Femur (tissue), 1 donor: ENCODE measurements around the gene WNT1.
A peak's percentile ranks its signal among the peaks of the same experiment; 100 is the strongest.

ENCODE experiments used
- DNase-seq: peaks from one replicate; pipeline ENCODE4 v3.0.0-alpha.2; 2017

Gene WNT1

DNA sequence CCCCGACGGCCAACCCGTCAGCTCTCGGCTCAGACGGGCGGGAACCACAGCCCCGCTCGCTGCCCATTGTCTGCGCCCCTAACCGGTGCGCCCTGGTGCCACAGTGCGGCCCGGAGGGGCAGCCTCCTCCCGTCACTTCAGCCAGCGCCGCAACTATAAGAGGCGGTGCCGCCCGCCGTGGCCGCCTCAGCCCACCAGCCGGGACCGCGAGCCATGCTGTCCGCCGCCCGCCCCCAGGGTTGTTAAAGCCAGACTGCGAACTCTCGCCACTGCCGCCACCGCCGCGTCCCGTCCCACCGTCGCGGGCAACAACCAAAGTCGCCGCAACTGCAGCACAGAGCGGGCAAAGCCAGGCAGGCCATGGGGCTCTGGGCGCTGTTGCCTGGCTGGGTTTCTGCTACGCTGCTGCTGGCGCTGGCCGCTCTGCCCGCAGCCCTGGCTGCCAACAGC lies at the start of gene WNT1:
Gene WNT1 (plus strand): TSS at position 32 of the 450 bp plus-strand sequence. CDS start 329 bp downstream, at position 361.
- DNase-seq, result no peak

DNA sequence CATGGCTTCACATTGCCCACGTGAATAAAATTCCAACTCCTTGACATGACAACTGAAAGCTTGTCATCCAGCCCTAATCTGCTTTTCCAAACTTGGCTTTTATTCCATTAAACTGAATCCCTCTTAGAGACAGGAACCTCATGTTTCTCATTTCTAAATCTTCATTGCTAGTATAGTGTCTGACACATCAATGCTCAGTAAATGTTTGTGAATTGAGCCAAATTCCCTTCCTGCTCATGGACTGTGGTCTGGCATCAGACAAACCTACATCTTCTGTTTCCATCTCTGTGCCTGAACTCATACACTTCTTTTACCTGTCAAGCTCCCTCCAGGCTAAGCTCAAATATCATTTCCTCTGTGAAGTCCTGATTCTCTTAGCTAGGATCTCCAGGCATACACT lies 48.6 kb upstream of the WNT1 start:
- no peak for DNase-seq

DNA sequence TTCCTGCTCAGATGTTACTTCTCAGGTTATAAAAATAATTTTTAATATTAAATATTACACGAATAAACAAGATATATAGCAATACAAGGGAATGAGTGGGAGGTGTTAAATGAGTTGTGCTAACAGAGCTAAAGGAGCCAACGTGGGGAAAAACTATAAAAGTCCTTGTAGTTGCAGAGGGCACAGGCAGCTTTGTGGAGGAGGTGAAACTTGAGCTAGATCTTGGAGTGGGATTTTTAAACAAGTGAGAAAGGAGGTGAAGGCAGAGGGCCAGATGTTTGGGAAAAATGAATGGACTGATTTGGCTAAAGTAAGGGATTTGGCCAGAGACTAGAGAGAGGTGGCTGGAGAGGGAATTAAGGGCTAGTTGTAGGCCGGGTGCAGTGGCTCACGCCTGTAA lies 47.6 kb upstream of the WNT1 start:
- DNase-seq, result no peak

DNA sequence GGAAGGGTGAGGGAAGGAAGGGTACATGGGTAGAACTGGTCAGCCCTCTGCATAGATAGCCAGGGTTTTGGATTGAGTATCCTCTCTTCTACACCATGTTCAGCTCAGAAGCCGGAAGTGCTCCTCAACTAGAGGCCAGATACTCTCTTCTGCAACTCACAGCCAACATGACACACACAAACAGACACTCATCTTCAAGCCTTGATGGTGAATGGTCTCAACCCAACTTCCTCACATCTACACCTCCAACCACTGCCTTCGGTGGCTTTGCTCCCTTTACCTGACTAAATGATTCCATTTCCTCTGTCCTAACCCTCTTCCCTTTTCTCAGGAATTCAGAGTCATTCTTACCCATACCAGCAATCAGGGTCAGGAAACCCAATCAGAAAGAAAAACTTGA lies 45.2 kb upstream of the WNT1 start:
- DNase-seq, result no peak

DNA sequence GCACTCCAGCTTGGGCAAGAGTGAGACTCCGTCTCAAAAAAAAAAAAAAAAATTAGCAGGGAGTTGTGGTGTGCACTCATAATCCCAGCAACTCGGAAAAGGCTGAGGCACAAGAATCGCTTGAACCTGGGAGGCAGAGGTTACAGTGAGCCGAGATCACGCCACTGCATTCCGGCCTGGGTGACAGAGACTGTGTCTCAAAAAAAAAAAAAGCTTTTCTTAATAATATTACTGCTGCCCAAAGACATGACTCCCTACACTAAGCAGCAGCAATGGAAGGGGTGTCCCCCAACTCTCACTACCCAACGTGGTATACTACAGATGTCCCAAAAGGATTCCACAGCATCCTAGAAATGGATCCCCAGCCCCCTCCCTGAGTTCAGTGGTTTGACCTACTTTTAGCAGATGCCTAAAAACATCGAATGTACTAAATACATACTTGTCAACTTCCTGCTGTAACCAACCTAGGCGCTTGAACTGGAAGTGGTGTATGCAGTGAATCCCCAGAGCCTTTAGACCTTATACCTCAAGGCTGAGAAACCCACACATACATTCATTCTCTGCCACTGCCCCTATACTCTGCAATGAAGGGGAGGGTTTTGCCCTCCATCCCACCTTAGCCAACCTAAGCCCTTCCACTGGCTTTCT lies 44.3 kb upstream of the WNT1 start:
- no peak for DNase-seq

DNA sequence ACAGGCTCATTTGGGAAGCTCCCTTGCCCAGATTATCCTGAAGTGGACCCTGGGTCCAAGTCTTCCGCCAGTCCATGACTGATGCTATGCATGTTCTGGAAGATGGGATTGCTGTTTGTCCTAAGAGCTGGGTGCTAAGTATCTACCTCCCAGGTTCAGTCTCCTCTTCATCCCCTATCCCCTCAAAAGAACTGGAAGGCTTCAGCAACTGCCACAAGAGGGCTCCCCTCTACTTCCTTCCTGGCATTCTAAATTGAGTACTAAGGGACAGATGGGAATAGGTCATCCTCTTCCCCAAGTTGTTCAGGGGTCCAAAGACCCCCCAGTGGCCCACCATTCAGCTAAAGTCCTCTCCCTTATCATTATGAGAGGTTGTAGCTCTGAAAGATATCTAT lies 43.8 kb upstream of the WNT1 start:
- no peak for DNase-seq

DNA sequence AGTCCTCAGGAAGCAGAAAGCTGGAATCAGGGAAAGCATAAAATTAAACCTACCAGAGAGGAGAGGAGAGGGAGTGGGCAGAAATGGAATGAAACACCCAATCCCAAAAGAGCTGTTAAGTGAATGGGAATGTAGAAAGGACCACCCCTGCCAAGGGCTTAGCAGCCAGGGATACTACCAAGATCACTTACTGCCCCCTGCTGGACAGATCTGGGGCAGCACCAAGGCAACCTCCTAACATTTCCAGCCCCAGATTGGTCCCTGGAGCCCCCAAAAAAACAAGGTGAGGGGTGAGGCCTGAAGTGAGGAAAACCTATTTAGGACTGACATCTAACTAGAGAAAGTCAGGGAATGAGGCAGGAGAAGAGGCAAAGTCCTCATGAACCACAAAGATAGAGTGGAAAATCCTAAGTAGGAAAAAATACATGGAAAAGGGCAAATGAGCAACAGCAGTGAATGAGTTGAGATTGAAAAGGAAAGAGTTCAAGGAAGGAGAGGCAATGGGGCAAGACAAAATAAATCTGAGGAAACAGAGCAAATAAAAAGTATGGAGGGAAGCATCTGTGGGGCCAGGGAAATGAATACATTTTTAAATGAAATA lies 41.6 kb upstream of the WNT1 start:
- DNase-seq, result peak; percentile 82

DNA sequence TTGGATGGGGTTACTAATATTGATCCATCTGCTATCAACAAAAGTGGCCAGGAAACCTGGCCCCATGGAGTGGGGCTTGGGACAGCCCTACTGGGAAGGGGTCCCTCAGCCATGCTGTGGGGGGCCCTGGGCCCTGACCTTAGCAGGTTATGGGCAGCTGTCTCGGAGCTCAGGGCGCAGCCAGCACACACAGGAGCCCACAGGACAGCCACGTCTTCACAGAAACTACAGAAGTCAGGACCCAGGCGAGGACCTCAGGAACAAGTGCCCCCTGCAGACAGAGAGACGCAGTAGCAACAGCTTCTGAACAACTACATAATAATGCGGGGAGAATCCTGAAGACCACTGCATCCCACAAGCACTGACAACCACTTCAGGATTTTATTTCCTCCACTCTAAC lies 41.0 kb upstream of the WNT1 start:
- DNase-seq, result no peak

DNA sequence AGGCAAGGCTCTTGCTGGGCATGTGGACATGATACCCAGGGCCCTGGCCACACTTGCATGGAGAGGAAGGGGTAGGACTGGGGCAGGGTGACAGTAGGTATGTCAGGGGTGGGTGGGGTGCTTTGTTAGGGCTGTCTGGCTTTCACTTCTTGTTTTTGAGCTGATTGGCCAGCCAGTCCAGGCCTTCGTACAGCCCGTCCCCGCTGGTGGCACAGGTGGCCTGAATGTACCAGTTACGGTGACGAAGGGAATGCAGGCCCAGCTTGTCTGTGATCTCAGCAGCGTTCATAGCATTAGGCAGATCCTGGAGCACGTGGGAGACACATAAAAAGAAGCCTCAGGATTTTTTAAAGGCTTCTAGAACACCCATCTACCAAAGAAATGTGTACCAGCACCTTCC lies 39.3 kb upstream of the WNT1 start:
- no peak for DNase-seq

DNA sequence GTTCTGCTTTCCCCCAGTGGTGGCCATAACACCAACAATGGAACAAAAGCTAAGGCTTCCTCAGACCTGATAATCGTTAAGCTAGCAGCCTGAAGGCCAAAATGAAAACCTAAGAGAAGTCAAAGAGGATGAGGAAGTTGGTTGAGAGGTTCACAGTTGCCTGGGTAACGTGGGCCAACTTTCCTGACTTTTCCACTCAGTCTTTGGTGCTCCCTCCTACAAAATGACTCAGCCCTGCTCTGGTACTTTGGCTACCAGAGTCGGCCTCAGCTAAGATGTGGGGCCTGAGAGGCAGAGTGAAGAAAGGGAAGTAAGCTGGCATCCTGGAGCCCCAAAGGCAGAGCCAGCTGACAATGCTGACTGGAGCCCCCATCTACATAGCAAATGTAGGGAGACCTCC lies 37.9 kb upstream of the WNT1 start:
- no peak for DNase-seq

DNA sequence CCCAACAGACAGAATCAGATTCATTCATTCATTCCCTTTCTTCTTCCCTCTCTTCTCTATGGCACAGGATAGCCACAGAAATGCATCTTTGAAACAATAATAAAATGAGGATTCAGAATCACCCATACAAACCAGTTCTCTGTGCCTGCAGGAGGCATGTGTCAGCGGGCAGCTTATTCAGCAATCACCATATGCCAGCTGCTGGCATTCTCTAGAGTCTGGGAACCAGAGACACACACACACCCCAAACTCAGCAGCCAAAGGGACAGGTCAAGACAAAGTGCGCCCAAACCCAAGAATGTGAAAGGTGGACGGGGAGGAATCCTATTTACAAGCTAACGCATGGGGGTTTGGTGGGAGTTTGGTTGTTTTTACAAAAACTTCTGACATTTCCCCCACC lies 34.9 kb upstream of the WNT1 start:
- DNase-seq, result no peak

DNA sequence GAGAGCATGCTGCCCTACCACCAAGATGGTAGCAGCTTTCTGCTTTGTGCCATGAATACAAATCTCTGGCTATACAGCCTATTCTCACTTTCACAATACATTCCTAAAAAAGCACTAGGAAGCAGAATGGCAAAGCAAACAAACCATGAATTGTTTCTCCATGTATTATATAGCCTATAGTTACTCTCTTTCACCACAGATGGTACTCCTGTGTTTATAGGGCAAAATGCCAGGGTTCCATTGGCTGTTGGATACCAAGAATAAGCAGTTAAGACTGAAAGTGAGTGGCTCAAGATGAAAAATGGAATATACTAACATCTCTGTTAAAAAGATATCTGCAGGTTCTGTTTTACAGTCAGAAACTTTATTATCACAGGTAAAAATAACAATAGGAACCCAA lies 31.9 kb upstream of the WNT1 start:
- no peak for DNase-seq

DNA sequence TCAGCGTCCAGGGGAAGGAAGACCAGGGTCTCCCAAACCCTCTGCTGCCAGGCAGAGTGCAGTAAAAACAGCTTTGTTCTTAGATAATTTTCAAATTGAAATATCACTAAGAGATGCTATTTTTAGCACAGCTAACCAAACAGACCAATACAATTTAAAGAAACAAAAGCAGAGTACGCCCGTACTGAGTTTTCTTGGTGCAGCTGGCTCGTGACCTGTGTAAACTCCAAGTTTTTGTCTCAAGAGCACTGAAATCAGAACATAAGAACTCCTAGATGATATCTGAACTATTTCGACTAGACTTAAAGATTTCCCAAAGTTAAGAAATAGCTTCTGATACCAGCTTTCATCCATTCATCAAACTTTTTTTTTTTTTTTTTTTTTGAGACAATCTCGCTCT lies 31.2 kb upstream of the WNT1 start:
- DNase-seq, result no peak

DNA sequence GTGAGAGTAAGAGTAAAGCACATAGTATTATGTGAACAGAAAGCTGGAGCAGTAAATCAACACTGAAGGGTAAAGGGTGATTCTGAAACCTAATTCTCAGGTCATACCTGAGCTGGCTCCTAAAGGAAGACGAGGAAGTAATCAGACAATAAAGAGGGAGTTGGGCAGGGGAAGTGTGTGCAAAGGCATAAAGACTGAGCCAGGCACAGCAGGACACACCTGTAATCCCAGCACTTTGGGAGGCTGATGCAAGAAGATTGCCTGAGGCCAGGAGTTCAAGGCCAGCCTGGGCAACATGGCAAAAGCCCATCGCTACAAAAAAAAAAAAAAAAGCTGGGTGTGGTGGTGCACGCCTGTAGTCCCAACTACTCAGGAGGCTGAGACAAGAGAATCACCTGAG lies 30.4 kb upstream of the WNT1 start:
- no peak for DNase-seq

DNA sequence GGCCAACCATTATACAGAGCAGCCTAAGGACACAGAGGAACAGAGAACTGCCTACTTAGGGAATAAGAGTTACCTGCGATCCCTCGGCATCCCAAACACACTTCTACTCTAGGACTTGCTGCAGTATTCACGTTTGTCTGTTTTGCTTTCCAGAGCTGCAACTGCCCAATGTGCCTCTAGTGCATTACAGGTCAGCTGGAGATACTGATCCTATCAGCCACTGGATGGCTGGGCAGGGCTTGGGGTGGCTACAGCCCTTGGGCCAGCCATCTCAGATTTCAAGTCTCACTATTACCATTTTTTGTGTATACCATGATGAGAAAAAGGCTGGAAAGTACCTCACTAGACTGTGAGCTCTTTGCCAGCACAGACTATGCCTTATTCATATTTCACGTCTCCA lies 25.4 kb upstream of the WNT1 start:
- no peak for DNase-seq

DNA sequence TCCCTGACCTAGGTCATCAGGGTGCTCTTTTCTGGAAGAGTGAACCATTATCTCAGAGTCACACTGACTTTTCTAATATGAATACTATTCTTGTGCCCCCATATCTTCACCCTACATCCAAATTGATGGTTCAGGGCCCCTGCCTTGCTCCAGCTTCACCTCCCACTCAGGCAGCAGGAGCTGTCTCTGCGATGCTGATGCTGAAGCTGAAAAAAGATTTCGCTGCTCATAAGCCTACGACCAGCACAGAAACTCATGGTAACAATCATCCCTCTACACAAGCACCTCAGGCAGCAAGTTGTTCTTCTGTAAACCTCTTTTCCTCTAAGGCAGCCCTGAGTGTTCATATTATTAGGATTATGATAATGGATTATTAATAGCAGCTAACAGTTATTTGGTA lies 24.1 kb upstream of the WNT1 start:
- no peak for DNase-seq

DNA sequence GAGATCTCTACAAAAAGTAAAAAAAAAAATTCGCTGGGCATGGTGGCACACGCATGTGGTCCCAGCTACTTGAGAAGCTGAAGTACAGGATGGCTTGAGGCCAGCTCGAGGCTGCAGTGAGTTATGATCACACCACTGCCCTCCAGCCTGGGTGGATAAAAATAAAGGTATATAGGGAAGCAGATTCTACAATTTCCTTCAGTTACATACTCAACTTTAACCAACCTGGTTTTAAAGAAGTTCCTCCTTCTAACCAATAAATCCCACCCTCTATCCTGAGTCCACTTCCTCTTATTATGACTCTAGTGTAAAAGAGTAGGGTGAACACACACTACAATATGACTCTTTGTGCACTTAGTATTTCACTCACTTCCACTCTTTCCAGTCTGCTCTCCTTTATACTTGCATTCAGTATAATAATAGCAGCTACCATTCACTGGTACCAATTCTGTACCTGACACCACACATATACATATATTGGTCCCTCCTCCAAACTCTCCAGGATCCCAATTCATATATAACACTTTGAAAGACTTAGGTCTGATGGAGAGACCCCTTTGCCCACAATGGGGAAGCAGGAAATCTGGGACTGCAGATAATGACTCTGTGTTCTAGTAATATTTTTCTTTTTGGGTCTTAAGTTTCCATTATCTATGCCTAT lies 23.2 kb upstream of the WNT1 start:
- no peak for DNase-seq

DNA sequence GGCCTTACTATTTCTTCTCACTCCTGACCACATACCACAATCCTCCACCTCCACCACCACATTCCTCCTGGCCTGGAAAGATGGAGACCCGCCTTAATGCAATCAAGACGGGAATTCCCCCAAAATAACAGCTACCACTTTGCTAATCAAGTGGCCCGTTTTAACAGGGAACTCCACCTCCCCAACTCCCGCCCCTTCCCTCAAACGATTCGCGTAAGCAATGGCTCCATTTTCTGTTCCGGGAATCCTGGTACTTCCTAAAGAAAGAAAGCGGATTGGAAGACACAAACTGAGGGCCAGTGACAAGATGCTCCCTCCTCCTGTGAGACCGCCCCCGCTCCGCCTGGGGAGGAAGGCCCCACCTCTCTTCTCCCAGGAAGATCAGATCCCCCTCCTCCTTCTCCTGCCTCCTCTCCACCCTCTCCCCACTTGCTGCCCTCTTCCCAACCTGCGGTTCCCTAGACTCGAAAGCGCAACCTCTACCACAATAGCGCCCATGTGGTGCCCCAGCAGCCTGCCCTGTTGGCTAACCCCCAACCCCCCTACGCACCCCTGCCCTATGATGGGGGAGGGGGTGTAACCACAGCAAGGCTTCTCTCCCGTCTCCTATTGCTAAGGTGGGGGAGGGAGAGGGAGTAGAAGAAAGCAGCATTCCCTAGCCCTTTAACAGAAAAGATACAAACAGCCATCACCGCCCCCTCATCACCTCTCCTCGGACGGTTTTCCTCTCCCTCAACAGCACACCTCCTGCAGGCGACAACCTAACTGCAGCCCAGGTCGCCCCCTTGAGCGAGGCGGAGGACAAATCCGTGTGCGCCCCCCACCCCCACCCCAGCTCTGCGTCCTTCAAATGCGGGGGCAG lies 21.6 kb upstream of the WNT1 start:
- peak; percentile 95 for DNase-seq

DNA sequence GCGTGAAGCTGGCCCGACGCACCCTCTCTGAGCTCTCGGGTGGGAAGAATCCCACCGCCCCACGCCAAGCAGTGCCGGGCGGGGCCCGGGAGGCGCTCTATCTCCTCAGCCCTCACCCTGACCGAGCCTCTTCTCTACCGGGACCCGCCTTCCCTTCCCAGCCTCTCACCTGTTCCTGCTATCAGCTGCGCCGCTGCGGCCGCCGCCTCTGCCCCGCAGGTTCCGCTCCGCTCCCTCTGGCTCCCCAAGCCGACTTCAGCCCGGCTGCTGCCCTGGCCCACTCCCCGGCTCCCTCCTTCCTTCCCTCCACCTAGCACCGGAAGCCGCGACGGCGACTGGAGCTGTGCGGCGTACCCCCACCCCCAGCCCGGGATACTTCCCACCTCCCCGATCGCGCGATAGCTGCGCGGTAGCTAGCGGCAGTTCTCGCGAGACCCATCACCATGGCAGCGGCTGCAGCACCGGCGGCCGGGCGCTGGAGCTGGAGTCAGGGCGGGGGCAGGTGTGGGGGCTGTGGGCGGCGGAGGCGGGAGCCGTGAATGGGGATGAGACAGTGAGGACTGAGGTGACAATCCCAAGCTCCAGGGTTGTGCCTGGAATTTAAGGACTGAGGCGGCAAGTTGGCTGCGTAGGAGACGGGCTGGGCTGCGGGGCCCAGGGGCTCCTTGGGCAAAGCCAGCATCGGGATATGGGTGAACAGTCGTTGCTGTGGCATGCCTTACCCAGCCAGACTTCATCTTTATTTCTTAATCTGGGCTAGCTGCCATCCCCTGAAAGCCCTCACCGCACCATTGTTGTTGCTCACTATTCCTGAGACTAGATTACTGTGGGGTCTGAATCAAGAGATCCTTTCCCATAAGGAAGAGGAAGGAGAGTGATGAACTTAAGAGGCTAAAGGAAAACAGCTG lies 20.7 kb upstream of the WNT1 start, which contains the start of gene ARF3:
Gene ARF3 (minus strand): TSS at position 347 of the 908 bp plus-strand sequence. CDS start 16,392 bp downstream, outside the sequence.
- peak; percentile 97 for DNase-seq

DNA sequence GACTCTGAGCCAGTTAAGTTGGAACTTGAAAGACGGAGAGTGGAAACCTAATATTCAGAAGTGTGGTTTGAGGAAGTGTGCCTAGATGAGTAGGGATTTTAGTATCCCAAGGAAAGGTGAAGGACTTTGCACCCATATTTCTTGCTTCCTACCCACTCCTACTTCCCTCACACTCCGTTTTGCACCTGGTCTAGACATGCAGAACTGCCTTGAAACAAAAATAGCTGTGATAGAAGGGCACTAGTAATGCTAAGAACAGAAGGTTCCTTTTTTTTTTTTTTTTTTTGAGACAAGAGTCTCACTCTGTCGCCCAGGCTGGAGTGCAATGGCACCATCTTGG lies 20.1 kb upstream of the WNT1 start:
- DNase-seq, result no peak

DNA sequence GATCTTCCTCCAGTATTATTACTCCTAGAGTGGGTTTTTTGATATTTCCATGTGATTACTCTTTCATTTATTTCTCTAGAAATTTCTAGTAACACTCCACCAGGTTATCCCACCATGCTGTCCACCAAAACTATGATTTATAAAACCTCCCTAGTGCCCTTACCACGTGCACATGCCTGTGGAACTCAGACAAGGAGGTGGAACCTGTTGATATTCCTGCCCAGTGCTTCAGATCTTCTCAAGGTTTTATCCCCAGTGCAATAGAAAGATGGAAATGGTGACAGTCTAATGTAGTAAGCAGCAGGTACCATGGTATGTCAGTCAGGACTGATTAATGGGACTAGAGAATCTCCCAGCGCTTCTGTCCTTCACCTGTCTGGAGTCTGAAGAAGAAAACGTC lies 17.3 kb upstream of the WNT1 start:
- no peak for DNase-seq

DNA sequence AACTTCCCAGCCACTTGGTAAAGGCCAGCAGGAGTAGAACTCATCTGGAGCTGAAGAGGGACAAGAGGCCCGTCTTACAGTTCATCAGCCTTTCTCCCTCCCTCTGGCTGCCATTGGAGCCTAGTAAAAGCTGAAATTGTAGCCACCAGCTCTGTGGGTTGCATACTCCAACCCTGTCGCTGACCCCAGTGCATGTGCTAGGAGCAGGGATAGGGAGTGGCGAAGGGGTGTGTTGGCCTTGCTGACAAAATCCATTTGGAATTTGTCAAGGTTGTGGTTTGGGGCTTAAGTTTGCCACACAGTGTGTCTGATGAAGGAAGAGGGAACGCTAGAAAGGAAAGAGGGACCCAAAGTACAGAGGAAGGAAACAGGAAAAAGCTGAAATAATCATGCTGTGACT lies 16.8 kb upstream of the WNT1 start:
- DNase-seq, result no peak
